Motor neuron (in vitro differentiated cells): ENCODE results near the gene LAGE3. TPM values are rescaled to one million over a fixed set of nuclear protein-coding genes. Genes with fewer than 3 reads are reported as not detected.

ENCODE experiments used
- ATAC-seq, 8 experiments: fragments of 200-7000 bp; cut with Tn5 transposase; replicated peaks in 6 of 8; 2 replicates each; pipeline ENCODE4 v1.8.0; 2021; ENCODE audit warnings: mild to moderate bottlenecking in 8 of 8, moderate library complexity in 8 of 8
- H3K27ac ChIP-seq, 2 donors: fragments of 250-450 bp; sonication (Bioruptor Pico); 2 replicates each; pipeline ENCODE4 v1.9.0; 2021; ENCODE audit warnings: antibody characterized with exemption in 2 of 2, mild to moderate bottlenecking in 2 of 2, moderate library complexity in 1 of 2
- H3K4me1 ChIP-seq, 2 donors: fragments of 250-450 bp; sonication (Bioruptor Pico); replicated peaks in 1 of 2; 2 replicates each; pipeline ENCODE4 v1.6.1; 2021; ENCODE audit warnings: antibody characterized with exemption in 2 of 2, mild to moderate bottlenecking in 2 of 2, moderate library complexity in 1 of 2
- H3K4me3 ChIP-seq, 5 donors: fragments of 250-450 bp; sonication (Bioruptor Pico); 2 replicates each; pipeline ENCODE4 v1.9.0; 2021; ENCODE audit warnings: antibody characterized with exemption in 5 of 5, mild to moderate bottlenecking in 5 of 5, moderate library complexity in 4 of 5
- WGBS, 10 experiments: fragments of 450-650 bp; shearing (Covaris generic); methylation state at CpG; one replicate each; pipeline ENCODE4 v1.0.0; 2022; 5-methylcytosine and 5-hydroxymethylcytosine counted together
- in situ Hi-C, 9 experiments: fragments of 400-800 bp; cut with MboI; loops; one replicate each; pipeline ENCODE4 v1.15.0; 2021; ENCODE audit warnings: low sequenced_read_pairs in 9 of 9, low pct_unique_long_range_greater_than_20kb in 2 of 9; ENCODE audit not compliant: unreplicated experiment in 9 of 9
- total RNA-seq, 8 experiments: library from RNA; unstranded; fragments of 300-600 nt; gene quantifications; 2 replicates each; pipeline versions ENCODE4 v1.2.3 to v1.2.4, GENCODE V29; 2022

Gene LAGE3
- total RNA-seq, 8 experiments from 2014 or later, result 22.7 to 58.2 (median 33.9) TPM

DNA sequence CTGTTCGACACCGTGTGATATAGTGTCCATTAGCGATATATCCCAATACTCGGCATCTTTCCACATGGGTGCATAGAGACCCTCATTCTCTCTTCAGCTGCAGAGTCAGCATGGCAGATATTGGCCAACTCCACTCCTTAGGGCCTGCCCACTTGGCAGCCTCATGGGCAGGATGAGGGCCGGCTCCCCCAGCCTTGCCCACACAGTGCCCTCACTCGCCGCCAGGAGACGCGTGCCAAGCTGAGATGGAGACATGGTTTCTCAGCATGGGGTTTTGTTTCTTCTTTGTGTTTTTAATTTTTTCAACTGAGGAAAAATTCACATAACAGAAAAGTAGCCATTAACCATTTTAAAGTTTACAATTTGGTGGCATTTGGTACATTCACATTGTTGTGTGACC is 26.3 kb downstream of the LAGE3 start:
- in situ Hi-C loops, result no loop called here
- H3K4me1 ChIP-seq, result no peaks in the 10 kb centered on the region
- 88 to 100% (median 100%) methylated on average over 2 to 5 of the region's 9 CpGs; no CpG with 5 or more reads in 6 of the 10 experiments for WGBS, 10 experiments
- no peak overlapping the region for H3K27ac ChIP-seq
- no peak overlapping the region for H3K4me3 ChIP-seq
- ATAC-seq, result no peak

- H3K4me1 ChIP-seq, result no peaks in the 10 kb centered on the region
- 67 to 80% (median 70%) methylated on average over 2 to 11 of the region's 17 CpGs; no CpG with 5 or more reads in 6 of the 10 experiments for WGBS, 10 experiments
- no peak for ATAC-seq
- H3K27ac ChIP-seq, result no peak overlapping the region
- in situ Hi-C loops, result no loop called here
- H3K4me3 ChIP-seq, result no peak overlapping the region
Observed at GRCh38 chrX:154450312-154450711, 28.8 kb downstream of the LAGE3 start.

DNA sequence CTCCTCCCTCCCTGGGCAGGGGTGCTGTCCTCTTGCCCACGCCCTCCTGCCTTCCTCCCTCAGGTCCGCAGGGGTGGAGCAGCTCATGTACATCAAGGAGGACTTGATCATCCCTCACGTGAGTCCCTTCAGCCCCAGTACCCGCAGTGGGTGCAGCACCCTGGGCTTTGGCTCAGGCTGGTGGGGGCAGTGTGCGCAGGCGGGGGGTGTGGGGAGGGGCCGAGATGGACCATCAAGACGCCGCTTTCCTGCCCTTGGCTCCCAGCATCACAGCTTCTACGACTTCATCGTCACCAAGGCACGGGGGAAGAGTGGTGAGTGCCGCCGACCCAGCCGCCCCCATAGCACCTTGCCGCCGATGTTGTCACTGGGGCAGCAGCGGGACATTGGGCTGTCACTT is 29.5 kb downstream of the LAGE3 start:
- Histone ChIP-seq H3K4me3 (no peak overlapping the region), H3K4me1 (peaks cover 0 to 6% of the 10 kb centered on the region in 2 donors), H3K27ac (no peak overlapping the region)
- WGBS, 10 experiments, result 69% methylated on average over 3 of the region's 18 CpGs; no CpG with 5 or more reads in 9 of the 10 experiments
- in situ Hi-C loops, result no loop called here
- no peak for ATAC-seq

DNA sequence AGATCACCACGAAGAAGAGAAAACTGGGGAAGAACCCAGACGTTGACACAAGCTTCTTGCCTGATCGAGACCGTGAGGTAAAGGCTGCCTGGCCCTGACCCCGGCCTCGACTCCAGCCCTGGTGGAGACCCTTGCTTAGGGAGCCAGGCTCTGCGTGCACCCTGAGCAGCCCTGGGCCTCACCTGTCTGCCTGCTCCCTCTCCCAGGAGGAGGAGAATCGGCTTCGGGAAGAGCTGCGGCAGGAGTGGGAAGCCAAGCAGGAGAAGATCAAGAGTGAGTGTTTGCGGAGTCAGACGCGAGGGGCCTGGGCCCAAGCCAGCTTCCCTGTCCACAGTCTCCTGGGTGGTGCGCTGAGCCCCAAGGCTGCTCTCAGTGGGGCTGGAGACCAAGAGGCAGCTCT is 30.6 kb downstream of the LAGE3 start:
- in situ Hi-C loops, result no loop called here
- ATAC-seq, result no peak
- H3K4me3 ChIP-seq, result no peak overlapping the region
- WGBS, 10 experiments, result 34 to 80% methylated on average over 1 to 4 of the region's 14 CpGs; no CpG with 5 or more reads in 8 of the 10 experiments
- H3K27ac ChIP-seq, result no peak overlapping the region
- H3K4me1 ChIP-seq, result peaks cover under 1 to 6% of the 10 kb centered on the region in 2 donors

- peaks cover 5 to 9% of the 10 kb centered on the region in 2 donors for H3K4me1 ChIP-seq
- no peak overlapping the region for H3K4me3 ChIP-seq
- in situ Hi-C loops, result no loop called here
- WGBS, 10 experiments, result 70 to 100% methylated on average over 2 of the region's 12 CpGs; no CpG with 5 or more reads in 8 of the 10 experiments
- H3K27ac ChIP-seq, result no peak overlapping the region
- no peak for ATAC-seq
Observed at GRCh38 chrX:154446430-154446829, 32.7 kb downstream of the LAGE3 start.

- in situ Hi-C loops, result no loop called here
- ATAC-seq, result no peak
- no peak overlapping the region for H3K4me3 ChIP-seq
- H3K4me1 ChIP-seq, result peaks cover 5 to 9% of the 10 kb centered on the region in 2 donors
- no peak overlapping the region for H3K27ac ChIP-seq
- whole genome bisulfite sequencing, 10 experiments, result 60 to 80% methylated on average over 2 of the region's 16 CpGs; no CpG with 5 or more reads in 8 of the 10 experiments
Observed at GRCh38 chrX:154445776-154446175, 33.3 kb downstream of the LAGE3 start.

- Histone ChIP-seq H3K4me1 (peaks cover 5 to 9% of the 10 kb centered on the region in 2 donors), H3K27ac (peak overlapping the region; percentile 84 to 86), H3K4me3 (peak overlapping the region; percentile 56 to 99 (median 70))
- 70% methylated on average over 2 of the region's 13 CpGs; no CpG with 5 or more reads in 9 of the 10 experiments for WGBS, 10 experiments
- peak in 2 of 8 experiments; percentile 7 to 14 for ATAC-seq
- in situ Hi-C loops, result no loop called here
Observed at GRCh38 chrX:154444755-154445246, 34.3 kb downstream of the LAGE3 start.

DNA sequence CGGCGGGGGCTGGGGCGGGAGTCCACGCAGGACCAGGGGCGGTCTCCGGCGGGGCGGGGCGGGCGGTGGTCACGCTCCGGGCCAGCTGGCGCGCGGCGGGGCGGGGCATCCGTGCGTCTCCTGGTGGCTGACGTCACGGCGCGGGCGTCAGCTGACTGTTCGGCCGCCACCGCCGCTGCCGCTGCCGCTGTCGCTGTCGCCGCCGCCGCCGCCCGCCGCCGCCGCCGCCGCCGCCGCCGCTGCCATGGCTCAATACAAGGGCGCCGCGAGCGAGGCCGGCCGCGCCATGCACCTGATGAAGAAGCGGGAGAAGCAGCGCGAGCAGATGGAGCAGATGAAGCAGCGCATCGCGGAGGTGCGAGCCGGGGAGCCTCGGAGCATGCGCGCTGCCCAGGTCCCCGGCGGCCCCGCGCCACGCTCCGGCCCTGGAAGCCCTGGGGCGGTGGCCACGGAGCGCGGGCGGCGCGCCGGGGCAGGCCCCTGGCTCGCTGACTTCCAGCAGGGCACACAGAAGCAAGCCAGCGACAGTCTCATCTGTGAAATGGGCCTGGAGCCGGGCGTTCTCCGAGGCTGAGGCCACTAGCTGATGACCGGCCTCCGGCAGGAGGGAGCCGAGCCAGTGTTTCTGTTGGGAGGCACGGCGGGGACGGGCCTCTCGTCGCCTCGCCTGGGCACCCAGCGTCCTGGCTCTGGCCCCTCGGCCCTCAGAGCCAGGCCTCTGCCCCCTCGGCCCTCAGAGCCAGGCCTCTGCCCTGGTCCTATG is 34.9 kb downstream of the LAGE3 start, which contains the start of gene FAM50A:
TSS of gene FAM50A (plus strand) at position 150 of the 763 bp plus-strand sequence. CDS start at position 245, 95 bp downstream.
- in situ Hi-C loops, result no loop called here
- H3K27ac ChIP-seq, result peak within 1 kb of the TSS; percentile 84 to 86
- peak within 1 kb of the TSS; percentile 56 to 99 (median 70) for H3K4me3 ChIP-seq
- WGBS, 10 experiments, result no CpG with 5 or more reads among the region's 94 CpGs
- peaks cover 7 to 9% of the 10 kb centered on the region in 2 donors for H3K4me1 ChIP-seq
- peak; percentile 79 to 92 (median 86) for ATAC-seq

GRCh38 chrX:154443479-154443910 is 35.6 kb downstream of the LAGE3 start:
- Histone ChIP-seq H3K27ac (peak overlapping the region; percentile 84 to 86), H3K4me3 (peak overlapping the region; percentile 56 to 99 (median 70)), H3K4me1 (peaks cover 7 to 16% of the 10 kb centered on the region in 2 donors)
- ATAC-seq, result peak; percentile 5 to 54 (median 50)
- 31% methylated on average over 3 of the region's 10 CpGs; no CpG with 5 or more reads in 9 of the 10 experiments for WGBS, 10 experiments
- in situ Hi-C loops, result no loop called here

GRCh38 chrX:154441984-154442707 is 36.9 kb downstream of the LAGE3 start:
- Histone ChIP-seq H3K4me1 (peaks cover 7 to 17% of the 10 kb centered on the region in 2 donors), H3K4me3 (no peak overlapping the region), H3K27ac (no peak overlapping the region)
- WGBS, 10 experiments, result 53 to 100% methylated on average over 2 to 3 of the region's 21 CpGs; no CpG with 5 or more reads in 8 of the 10 experiments
- no peak for ATAC-seq
- in situ Hi-C loops, result no loop called here

DNA sequence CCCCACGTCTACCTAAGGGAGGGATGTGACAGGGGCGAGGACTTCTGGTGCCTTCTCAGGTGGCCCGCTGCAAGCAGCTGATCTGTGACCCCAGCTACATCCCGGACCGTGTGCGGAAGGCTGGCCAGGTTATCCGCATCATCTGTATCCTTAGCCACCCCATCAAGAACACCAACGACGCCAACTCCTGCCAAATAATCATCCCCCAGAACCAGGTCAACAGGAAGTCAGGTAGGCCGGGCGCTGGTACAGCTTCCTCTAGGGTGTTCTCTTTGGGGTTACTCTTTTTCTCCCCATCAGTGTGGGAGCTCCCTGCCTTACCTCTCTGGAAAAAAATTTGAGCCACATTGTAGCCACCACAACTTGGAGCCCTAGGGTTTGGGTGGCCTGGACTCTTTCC is 37.5 kb downstream of the LAGE3 start:
- in situ Hi-C loops, result no loop called here
- H3K4me1 ChIP-seq, result peaks cover 7 to 17% of the 10 kb centered on the region in 2 donors
- H3K4me3 ChIP-seq, result no peak overlapping the region
- no peak overlapping the region for H3K27ac ChIP-seq
- no CpG with 5 or more reads among the region's 11 CpGs for WGBS, 10 experiments
- ATAC-seq, result no peak

- peaks cover 7 to 22% of the 10 kb centered on the region in 2 donors for H3K4me1 ChIP-seq
- no peak overlapping the region for H3K27ac ChIP-seq
- WGBS, 10 experiments, result 60 to 68% (median 63%) methylated on average over 1 to 8 of the region's 17 CpGs; no CpG with 5 or more reads in 7 of the 10 experiments
- in situ Hi-C loops, result no loop called here
- no peak overlapping the region for H3K4me3 ChIP-seq
- ATAC-seq, result no peak
Observed at GRCh38 chrX:154440623-154441357, 38.3 kb downstream of the LAGE3 start.
